ENCODE data around the gene CEACAM6.
A peak's percentile ranks its signal among the peaks of the same experiment; 100 is the strongest.
"Not testable (repeated sequence)": the region's sequence is repeated elsewhere in the genome, so short reads cannot be mapped to it uniquely, and the experiment has no call there.

Gene CEACAM6

DNA sequence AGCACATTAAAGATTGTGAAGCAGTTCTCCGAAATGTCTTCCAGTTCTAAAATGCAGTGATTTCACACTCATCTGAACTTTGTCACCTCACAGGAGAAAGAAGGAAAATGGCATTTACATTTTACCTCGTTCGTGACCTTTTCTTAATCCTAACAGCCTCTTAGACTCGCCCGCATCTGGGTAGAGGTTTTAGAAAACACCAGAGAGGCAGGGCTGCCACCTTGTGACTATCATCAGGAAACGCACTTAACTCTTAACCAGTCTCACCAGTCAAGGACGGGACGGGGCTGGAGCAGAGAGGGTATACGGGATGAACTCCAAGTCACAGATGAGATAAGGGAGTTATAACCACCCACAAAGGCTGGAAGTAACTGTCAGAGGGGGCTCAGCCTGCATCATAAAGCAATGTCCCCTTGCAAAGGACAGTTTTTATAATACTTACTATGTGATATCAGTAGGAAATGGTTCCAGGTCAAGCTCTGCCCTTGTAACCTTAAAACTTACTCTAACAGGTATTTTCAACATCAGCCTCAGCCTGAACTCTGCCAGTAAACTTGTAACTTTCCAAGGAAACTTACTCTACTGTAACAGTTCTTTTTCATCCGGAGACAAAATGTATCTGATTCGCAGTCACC is 8.6 kb upstream of the CEACAM6 start:
- DNase-seq (ENCODE audit: low read depth in 1 of 2, low spot score in 1 of 2), result peak in 1 of 2 donors; percentile 60

GRCh38 chr19:41748012-41748411 is 7.3 kb upstream of the CEACAM6 start:
- no peak for DNase-seq (ENCODE audit: low read depth in 1 of 2, low spot score in 1 of 2)

- DNase-seq (ENCODE audit: low read depth in 1 of 2, low spot score in 1 of 2), result not testable (repeated sequence)
Observed at GRCh38 chr19:41750248-41751134, 4.8 kb upstream of the CEACAM6 start.

DNA sequence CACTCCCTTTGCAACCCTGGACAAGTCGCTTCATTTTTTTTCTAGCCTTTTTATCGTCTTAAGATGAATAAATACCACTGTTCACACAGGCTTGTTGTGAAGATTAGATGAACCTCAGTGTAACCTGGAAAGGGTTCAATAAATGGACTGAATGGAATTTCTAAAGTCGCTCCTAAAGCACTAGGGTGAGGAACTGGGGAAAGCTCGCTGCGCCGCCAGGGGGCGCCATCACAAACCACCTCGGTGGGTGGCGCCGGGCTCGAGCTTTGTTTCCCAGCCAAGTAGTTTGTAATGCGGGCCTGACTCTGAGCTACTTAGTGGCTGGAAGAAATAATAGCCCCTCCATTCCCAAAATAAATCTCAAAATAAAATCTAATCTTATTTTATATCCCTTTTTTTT is 2.2 kb upstream of the CEACAM6 start:
- DNase-seq (ENCODE audit: low read depth in 1 of 2, low spot score in 1 of 2), result peak; percentile 64 to 68

DNA sequence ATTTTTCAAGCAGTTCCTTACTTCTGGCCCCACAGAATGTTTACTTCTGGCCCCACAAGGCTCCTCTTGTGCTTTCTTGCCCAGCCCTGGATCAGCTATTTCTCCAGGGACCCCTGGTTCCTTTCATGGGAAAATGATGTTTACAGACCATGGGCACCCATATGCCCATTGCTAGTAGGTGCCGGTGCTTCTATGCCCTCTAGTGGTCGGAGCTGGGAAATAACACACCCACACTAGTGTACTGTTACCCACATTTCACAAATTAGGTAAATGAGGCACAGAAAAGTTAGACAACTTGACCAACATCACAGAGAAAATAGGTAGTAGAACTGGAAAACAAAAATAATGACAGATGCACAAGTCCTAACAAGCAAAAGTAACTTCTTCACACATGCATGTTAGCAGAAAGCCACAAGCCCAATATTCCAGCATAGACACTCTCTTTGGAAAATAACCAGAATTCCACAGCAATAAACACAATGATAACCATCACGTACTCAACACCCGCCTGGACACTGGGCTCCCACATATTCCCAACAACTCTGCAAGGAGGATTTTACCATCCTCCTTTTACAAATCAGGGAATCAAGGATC is 1.3 kb upstream of the CEACAM6 start:
- peak; percentile 48 to 69 for DNase-seq (ENCODE audit: low read depth in 1 of 2, low spot score in 1 of 2)

DNA sequence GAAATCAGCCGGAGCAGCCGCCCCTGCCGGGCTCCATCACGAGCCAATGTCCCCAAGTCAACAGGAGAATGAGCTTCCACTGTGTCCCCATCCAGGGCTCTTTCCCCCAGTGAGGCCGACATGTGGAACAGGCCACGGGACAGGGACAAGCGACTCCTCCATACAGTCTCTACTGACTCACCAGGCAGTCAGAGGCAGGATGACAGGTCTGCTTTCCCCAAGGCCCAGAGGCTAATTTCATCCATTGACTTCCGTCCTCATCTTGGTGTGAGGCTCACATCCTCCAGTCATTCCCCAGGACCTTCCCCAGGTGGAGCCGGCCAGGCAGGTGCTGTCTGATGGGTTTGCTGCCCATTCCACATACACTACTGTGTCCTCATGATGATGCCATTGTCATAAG is 3.5 kb downstream of the CEACAM6 start:
- DNase-seq (ENCODE audit: low read depth in 1 of 2, low spot score in 1 of 2), result no peak

GRCh38 chr19:41767115-41767514 is 11.8 kb downstream of the CEACAM6 start:
- DNase-seq (ENCODE audit: low read depth in 1 of 2, low spot score in 1 of 2), result no peak

- DNase-seq (ENCODE audit: low read depth in 1 of 2, low spot score in 1 of 2), result not testable (repeated sequence)
Observed at GRCh38 chr19:41768105-41768504, 12.8 kb downstream of the CEACAM6 start.

- no peak for DNase-seq (ENCODE audit: low read depth in 1 of 2, low spot score in 1 of 2)
Observed at GRCh38 chr19:41769608-41770007, 14.3 kb downstream of the CEACAM6 start.

DNA sequence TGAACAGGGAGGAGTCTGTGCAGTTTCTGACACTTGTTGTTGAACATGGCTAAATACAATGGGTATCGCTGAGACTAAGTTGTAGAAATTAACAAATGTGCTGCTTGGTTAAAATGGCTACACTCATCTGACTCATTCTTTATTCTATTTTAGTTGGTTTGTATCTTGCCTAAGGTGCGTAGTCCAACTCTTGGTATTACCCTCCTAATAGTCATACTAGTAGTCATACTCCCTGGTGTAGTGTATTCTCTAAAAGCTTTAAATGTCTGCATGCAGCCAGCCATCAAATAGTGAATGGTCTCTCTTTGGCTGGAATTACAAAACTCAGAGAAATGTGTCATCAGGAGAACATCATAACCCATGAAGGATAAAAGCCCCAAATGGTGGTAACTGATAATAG is 16.1 kb downstream of the CEACAM6 start:
- no peak for DNase-seq (ENCODE audit: low read depth in 1 of 2, low spot score in 1 of 2)

DNA sequence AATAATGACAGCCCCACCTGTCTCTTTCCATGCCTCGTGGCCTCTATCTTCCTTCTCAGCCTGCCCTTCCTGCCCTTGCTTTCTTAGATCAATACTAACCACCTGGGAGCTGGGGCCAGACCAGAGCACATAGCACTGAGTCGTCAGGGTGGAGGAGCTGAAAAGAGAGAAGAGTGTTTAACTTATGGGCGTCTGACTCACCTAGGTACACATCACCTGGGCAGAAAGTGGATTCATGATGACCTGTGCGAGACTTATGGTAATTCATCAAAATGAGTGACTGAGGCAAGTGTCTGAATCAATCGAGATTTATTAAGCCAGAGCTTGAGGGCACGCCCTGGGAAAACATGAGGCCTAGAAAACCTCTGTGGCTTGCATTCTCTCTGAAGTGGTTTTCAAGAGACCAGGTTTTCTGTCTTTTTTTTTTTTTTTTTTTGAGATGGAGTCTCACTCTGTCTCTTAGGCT is 19.2 kb downstream of the CEACAM6 start:
- peak in 1 of 2 donors; percentile 51 for DNase-seq (ENCODE audit: low read depth in 1 of 2, low spot score in 1 of 2)

DNA sequence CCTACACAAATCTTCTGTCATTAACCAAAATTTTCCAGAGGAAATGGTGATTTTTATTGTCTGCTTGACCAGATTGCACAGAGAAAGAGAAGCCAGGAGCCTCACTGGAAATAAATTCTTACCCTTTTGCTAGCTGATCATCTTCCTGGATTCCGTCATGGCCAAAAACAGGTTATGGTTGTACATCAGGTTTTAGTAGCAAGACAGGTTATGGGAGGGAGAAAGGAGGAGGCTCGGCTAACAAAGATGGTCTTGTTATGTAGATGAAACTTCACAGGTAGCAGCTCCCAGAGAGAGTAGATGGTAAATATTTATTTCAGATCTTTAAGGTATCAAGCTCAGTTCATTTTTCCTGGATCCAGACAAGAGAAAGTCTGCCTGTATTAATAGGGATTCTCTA is 21.4 kb downstream of the CEACAM6 start:
- no peak for DNase-seq (ENCODE audit: low read depth in 1 of 2, low spot score in 1 of 2)

GRCh38 chr19:41783612-41784011 is 28.3 kb downstream of the CEACAM6 start:
- no peak for DNase-seq (ENCODE audit: low read depth in 1 of 2, low spot score in 1 of 2)

DNA sequence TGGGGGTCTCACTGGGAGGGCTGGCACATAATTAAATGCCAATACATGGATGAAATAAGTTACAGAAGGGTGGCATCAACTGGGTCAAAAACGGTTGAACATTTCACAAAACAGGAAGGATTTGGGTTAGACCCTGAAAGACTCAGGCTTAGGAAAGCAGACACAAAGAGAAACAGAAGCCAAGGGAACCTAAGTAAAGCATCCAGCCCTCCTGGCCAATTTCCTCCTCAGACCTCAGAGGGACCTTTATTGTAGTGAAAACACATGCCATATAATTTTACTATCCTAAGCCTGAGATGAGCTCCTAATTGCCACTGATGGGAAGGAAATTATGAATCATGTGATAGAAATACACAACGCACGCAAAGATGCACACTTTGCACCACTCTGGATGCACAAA is 29.0 kb downstream of the CEACAM6 start:
- DNase-seq (ENCODE audit: low read depth in 1 of 2, low spot score in 1 of 2), result no peak

- no peak for DNase-seq (ENCODE audit: low read depth in 1 of 2, low spot score in 1 of 2)
Observed at GRCh38 chr19:41784743-41785142, 29.4 kb downstream of the CEACAM6 start.

GRCh38 chr19:41785653-41786052 is 30.3 kb downstream of the CEACAM6 start:
- peak; percentile 30 to 67 for DNase-seq (ENCODE audit: low read depth in 1 of 2, low spot score in 1 of 2)

DNA sequence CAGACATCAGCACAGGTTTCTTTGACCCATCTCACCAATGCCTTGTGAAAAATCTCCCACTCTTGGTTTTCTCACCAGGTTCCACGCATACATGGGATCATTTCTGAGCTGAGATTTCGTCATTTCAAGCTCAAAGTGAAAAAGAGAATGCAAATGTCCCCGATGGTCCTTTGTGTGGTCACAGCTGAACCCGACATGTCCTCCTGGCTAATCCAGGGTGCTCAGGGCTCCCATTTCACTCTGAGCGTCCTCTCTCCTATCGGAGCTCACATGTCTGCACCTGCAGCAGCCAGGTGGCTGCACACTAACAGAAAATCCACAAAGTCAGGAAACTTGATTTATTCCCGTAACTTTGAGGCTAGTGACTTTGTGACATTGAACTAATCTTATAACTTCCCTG is 31.7 kb downstream of the CEACAM6 start:
- no peak for DNase-seq (ENCODE audit: low read depth in 1 of 2, low spot score in 1 of 2)

DNA sequence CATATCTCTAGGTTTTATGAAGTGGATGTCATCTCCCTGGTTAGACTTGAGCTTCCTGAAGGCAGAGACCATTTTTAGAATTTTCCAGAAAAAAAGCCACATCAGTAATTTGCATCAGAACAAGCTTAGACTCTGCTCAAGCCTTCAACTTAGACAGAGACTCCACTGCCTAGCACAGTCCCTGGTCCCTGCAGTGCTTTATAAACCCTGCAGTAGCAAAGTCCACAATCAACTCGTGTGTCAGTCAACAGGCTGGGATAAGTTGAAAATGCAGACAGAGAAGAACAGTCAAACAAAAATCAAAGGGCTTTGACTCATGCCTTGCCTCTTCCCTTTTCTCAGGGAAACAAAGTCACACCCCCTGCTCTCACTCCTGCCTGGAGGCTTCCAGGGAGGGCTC is 33.2 kb downstream of the CEACAM6 start:
- not testable (repeated sequence) for DNase-seq (ENCODE audit: low read depth in 1 of 2, low spot score in 1 of 2)

GRCh38 chr19:41789053-41789452 is 33.7 kb downstream of the CEACAM6 start:
- not testable (repeated sequence) for DNase-seq (ENCODE audit: low read depth in 1 of 2, low spot score in 1 of 2)

- DNase-seq (ENCODE audit: low read depth in 1 of 2, low spot score in 1 of 2), result peak; percentile 12 to 15
Observed at GRCh38 chr19:41792513-41793413, 37.4 kb downstream of the CEACAM6 start.

- DNase-seq (ENCODE audit: low read depth in 1 of 2, low spot score in 1 of 2), result no peak
Observed at GRCh38 chr19:41793414-41793727, 38.0 kb downstream of the CEACAM6 start.

All from activated CD4-positive, alpha-beta T cell treated with anti-CD3 and anti-CD28 coated beads, Interleukin-2, amount 50 U/mL, for 24 hours (primary cell).